ACC112 (cell line): ENCODE measurements around the gene OR2AK2.

Experiments used
- H2AFZ ChIP-seq: fragments of 200-600 bp; sonication (generic); one replicate; pipeline ENCODE4 v1.6.0; 2017; ENCODE audit warnings: antibody characterized with exemption, low read length; ENCODE audit not compliant: unreplicated experiment
- H3K27ac ChIP-seq: fragments of 200-600 bp; sonication (generic); 2 replicates; pipeline ENCODE4 v1.5.1; 2014; ENCODE audit warnings: low read depth, mild to moderate bottlenecking, antibody characterized with exemption, low read length, moderate library complexity
- H3K27me3 ChIP-seq: fragments of 200-600 bp; sonication (generic); 2 replicates; pipeline ENCODE4 v1.6.1; 2014; ENCODE audit warnings: mild to moderate bottlenecking, antibody characterized with exemption, low read length, moderate library complexity, mixed read lengths; ENCODE audit not compliant: insufficient read depth
- H3K36me3 ChIP-seq: fragments of 200-600 bp; sonication (generic); 2 replicates; pipeline ENCODE4 v1.6.1; 2016; ENCODE audit warnings: mild to moderate bottlenecking, antibody characterized with exemption, low read length, moderate library complexity, mixed read lengths; ENCODE audit not compliant: insufficient read depth
- H3K4me1 ChIP-seq: fragments of 200-600 bp; sonication (generic); one replicate; pipeline ENCODE4 v1.6.1; 2016; ENCODE audit warnings: low read length, mixed read lengths; ENCODE audit not compliant: insufficient read depth, unreplicated experiment, control insufficient read depth
- H3K4me3 ChIP-seq: fragments of 200-600 bp; sonication (generic); 2 replicates; pipeline ENCODE4 v1.5.1; 2014; ENCODE audit warnings: mild to moderate bottlenecking, low read depth, low read length
- H3K79me2 ChIP-seq: fragments of 200-600 bp; sonication (generic); one replicate; pipeline ENCODE4 v1.6.0; 2016; ENCODE audit warnings: low read length; ENCODE audit not compliant: control insufficient read depth, unreplicated experiment, insufficient read depth

The OR2AK2 gene

GRCh38 chr1:247961791-247962190, 3.2 kb upstream of the OR2AK2 start:
- no peaks in the 10 kb centered on the region for H3K27me3 ChIP-seq
- no peaks in the 10 kb centered on the region for H3K36me3 ChIP-seq
- no peaks in the 10 kb centered on the region for H3K4me1 ChIP-seq
- no peaks in the 10 kb centered on the region for H3K79me2 ChIP-seq
- H3K27ac ChIP-seq = no peak overlapping the region
- no peak overlapping the region for H3K4me3 ChIP-seq
- no peak overlapping the region for H2AFZ ChIP-seq

DNA sequence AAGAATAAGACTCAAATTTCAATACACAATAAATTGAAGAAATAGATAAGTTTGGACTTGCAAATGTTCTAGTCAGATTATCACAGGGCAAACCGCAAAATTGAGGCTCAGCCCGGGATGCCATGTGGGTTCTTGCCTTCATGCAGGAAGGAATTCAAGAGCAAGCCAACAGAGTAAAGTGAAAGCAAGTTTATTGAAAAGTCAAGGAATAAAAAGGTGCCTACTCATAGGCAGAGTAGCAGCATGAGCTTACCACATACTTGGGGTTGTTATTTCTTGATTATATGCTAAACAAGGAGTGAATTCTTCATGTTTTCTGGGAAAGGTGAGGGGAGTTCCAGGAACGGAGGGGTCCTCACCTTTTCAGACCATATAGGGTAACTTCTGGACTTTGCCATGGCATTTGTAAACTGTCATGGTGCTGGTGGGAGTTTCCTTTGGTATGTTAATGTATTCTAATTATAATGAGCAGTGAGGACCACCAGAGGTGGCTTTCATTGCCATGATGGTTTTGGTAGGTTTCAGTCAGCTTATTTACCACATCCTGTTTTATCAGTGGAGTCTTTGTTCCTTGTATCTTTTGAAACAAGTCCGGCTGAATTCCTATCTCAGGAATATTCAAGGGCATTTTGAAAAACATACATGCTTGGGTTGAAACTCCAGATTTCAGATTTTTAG, 2.0 kb upstream of the OR2AK2 start:
- Histone ChIP-seq H2AFZ (no peak overlapping the region), H3K79me2 (no peaks in the 10 kb centered on the region), H3K4me1 (no peaks in the 10 kb centered on the region), H3K27ac (no peak overlapping the region), H3K4me3 (no peak overlapping the region), H3K27me3 (no peaks in the 10 kb centered on the region), H3K36me3 (no peaks in the 10 kb centered on the region)

GRCh38 chr1:247966532-247967204, 1.6 kb downstream of the OR2AK2 start:
- Histone ChIP-seq H3K27me3 (no peaks in the 10 kb centered on the region), H3K4me1 (no peaks in the 10 kb centered on the region), H2AFZ (no peak overlapping the region), H3K27ac (no peak overlapping the region), H3K4me3 (no peak overlapping the region), H3K79me2 (no peaks in the 10 kb centered on the region), H3K36me3 (no peaks in the 10 kb centered on the region)

GRCh38 chr1:247992986-247993385, 28.0 kb downstream of the OR2AK2 start:
- H3K36me3 ChIP-seq = no peaks in the 10 kb centered on the region
- H3K4me3 ChIP-seq = no peak overlapping the region
- no peaks in the 10 kb centered on the region for H3K79me2 ChIP-seq
- H3K4me1 ChIP-seq = no peaks in the 10 kb centered on the region
- no peaks in the 10 kb centered on the region for H3K27me3 ChIP-seq
- no peak overlapping the region for H3K27ac ChIP-seq
- no peak overlapping the region for H2AFZ ChIP-seq

- Histone ChIP-seq H3K4me3 (no peak overlapping the region), H3K27ac (no peak overlapping the region), H3K27me3 (no peaks in the 10 kb centered on the region), H3K36me3 (no peaks in the 10 kb centered on the region), H3K4me1 (no peaks in the 10 kb centered on the region), H2AFZ (no peak overlapping the region), H3K79me2 (no peaks in the 10 kb centered on the region)
These were observed 33.8 kb downstream of the OR2AK2 start for GRCh38 chr1:247998811-247999210.

GRCh38 chr1:248000169-248000568, 35.1 kb downstream of the OR2AK2 start:
- Histone ChIP-seq H3K36me3 (no peaks in the 10 kb centered on the region), H3K4me1 (no peaks in the 10 kb centered on the region), H3K27ac (no peak overlapping the region), H2AFZ (no peak overlapping the region), H3K79me2 (no peaks in the 10 kb centered on the region), H3K4me3 (no peak overlapping the region), H3K27me3 (no peaks in the 10 kb centered on the region)

GRCh38 chr1:248007778-248008177, 42.7 kb downstream of the OR2AK2 start:
- Histone ChIP-seq H3K79me2 (no peaks in the 10 kb centered on the region), H2AFZ (no peak overlapping the region), H3K36me3 (no peaks in the 10 kb centered on the region), H3K27me3 (no peaks in the 10 kb centered on the region), H3K27ac (no peak overlapping the region), H3K4me3 (no peak overlapping the region), H3K4me1 (no peaks in the 10 kb centered on the region)

DNA sequence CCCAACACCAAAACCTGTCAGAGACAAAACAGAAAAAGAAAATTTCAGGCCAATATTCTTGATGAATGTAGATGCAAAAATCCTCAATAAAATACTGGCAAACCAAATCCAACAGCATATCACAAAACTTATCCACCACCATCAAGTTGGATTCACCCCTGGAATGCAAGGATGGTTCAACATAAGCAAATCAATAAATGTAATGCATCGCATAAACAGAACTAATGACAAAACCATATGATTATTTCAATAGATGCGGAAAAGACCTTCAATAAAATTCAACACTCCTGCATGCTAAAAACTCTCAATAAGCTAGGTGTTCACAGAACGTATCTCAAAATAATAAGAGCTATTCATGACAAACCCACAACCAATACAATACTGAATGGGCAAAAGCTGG, 44.6 kb downstream of the OR2AK2 start:
- H3K4me1 ChIP-seq = no peaks in the 10 kb centered on the region
- H3K27me3 ChIP-seq = no peaks in the 10 kb centered on the region
- no peaks in the 10 kb centered on the region for H3K79me2 ChIP-seq
- no peak overlapping the region for H2AFZ ChIP-seq
- H3K4me3 ChIP-seq = no peak overlapping the region
- no peaks in the 10 kb centered on the region for H3K36me3 ChIP-seq
- H3K27ac ChIP-seq = no peak overlapping the region

- H3K36me3 ChIP-seq = no peaks in the 10 kb centered on the region
- no peak within 1 kb of the TSS for H2AFZ ChIP-seq
- H3K27ac ChIP-seq = no peak within 1 kb of the TSS
- H3K4me3 ChIP-seq = no peak within 1 kb of the TSS
- H3K4me1 ChIP-seq = no peaks in the 10 kb centered on the region
- no peaks in the 10 kb centered on the region for H3K79me2 ChIP-seq
- no peaks in the 10 kb centered on the region for H3K27me3 ChIP-seq
These were observed 48.2 kb downstream of the OR2AK2 start, which contains the start of gene OR2L5 for GRCh38 chr1:248013229-248013710. Gene OR2L5, plus strand, starts transcription at chr1:248013660. Its CDS starts 8,288 bp downstream, at chr1:248021948.

GRCh38 chr1:248015803-248016202, 50.8 kb downstream of the OR2AK2 start:
- Histone ChIP-seq H3K4me3 (no peak overlapping the region), H3K4me1 (no peaks in the 10 kb centered on the region), H3K27me3 (no peaks in the 10 kb centered on the region), H3K27ac (no peak overlapping the region), H3K36me3 (no peaks in the 10 kb centered on the region), H2AFZ (no peak overlapping the region), H3K79me2 (no peaks in the 10 kb centered on the region)
